ENCODE data around the gene HECTD4. TPM values are rescaled to one million over a fixed set of nuclear protein-coding genes. Genes with fewer than 3 reads are reported as not detected.

Gene HECTD4
- total and polyA plus RNA-seq, 2 experiments from 2014 or later, result 29.4 to 33.7 TPM

GRCh38 chr12:112207397-112207924, 174.8 kb downstream of the HECTD4 start:
- no peaks in the 10 kb centered on the region for H3K4me1 ChIP-seq (ENCODE audit: low read depth)
- no peaks in the 10 kb centered on the region for H3K27me3 ChIP-seq
- no peaks in the 10 kb centered on the region for H3K9me3 ChIP-seq (ENCODE audit: low read depth)
- no peak for TF ChIP-seq CTCF (IDR thresholded peaks at IDR 0.05; ENCODE audit: low read depth, low read length)
- no peak overlapping the region for H3K4me3 ChIP-seq
- H3K36me3 ChIP-seq, result peaks cover 50% of the 10 kb centered on the region
- H3K27ac ChIP-seq, result no peak overlapping the region
- no peak for DNase-seq (ENCODE audit: low read depth in 1 of 2, low spot score in 1 of 2)

- H3K9me3 ChIP-seq (ENCODE audit: low read depth), result no peaks in the 10 kb centered on the region
- peaks cover 45% of the 10 kb centered on the region for H3K36me3 ChIP-seq
- no peak for TF ChIP-seq CTCF (IDR thresholded peaks at IDR 0.05; ENCODE audit: low read depth, low read length)
- H3K27me3 ChIP-seq, result no peaks in the 10 kb centered on the region
- no peaks in the 10 kb centered on the region for H3K4me1 ChIP-seq (ENCODE audit: low read depth)
- no peak overlapping the region for H3K4me3 ChIP-seq
- H3K27ac ChIP-seq, result no peak overlapping the region
- no peak for DNase-seq (ENCODE audit: low read depth in 1 of 2, low spot score in 1 of 2)
These were observed 175.3 kb downstream of the HECTD4 start for GRCh38 chr12:112206944-112207343.

- TF ChIP-seq CTCF (IDR thresholded peaks at IDR 0.05; ENCODE audit: low read depth, low read length), result no peak
- Histone ChIP-seq H3K36me3 (peaks cover 52% of the 10 kb centered on the region), H3K27ac (peak overlapping the region; percentile 75), H3K9me3 (ENCODE audit: low read depth) (no peaks in the 10 kb centered on the region), H3K27me3 (no peaks in the 10 kb centered on the region), H3K4me3 (no peak overlapping the region), H3K4me1 (ENCODE audit: low read depth) (peaks cover 12% of the 10 kb centered on the region)
- no peak for DNase-seq (ENCODE audit: low read depth in 1 of 2, low spot score in 1 of 2)
These were observed 183.1 kb downstream of the HECTD4 start for GRCh38 chr12:112199136-112199535.

- Histone ChIP-seq H3K27ac (peak overlapping the region; percentile 75), H3K4me1 (ENCODE audit: low read depth) (peaks cover 12% of the 10 kb centered on the region), H3K36me3 (peaks cover 53% of the 10 kb centered on the region), H3K4me3 (no peak overlapping the region), H3K9me3 (ENCODE audit: low read depth) (no peaks in the 10 kb centered on the region), H3K27me3 (no peaks in the 10 kb centered on the region)
- TF ChIP-seq CTCF (IDR thresholded peaks at IDR 0.05; ENCODE audit: low read depth, low read length), result peak; percentile 77
- peak; percentile 73 to 86 for DNase-seq (ENCODE audit: low read depth in 1 of 2, low spot score in 1 of 2)
These were observed 184.0 kb downstream of the HECTD4 start for GRCh38 chr12:112198120-112198733.

- Histone ChIP-seq H3K27ac (no peak overlapping the region), H3K4me1 (ENCODE audit: low read depth) (peaks cover 12% of the 10 kb centered on the region), H3K4me3 (no peak overlapping the region), H3K27me3 (no peaks in the 10 kb centered on the region), H3K36me3 (peaks cover 62% of the 10 kb centered on the region), H3K9me3 (ENCODE audit: low read depth) (no peaks in the 10 kb centered on the region)
- DNase-seq (ENCODE audit: low read depth in 1 of 2, low spot score in 1 of 2), result no peak
- TF ChIP-seq CTCF (IDR thresholded peaks at IDR 0.05; ENCODE audit: low read depth, low read length), result no peak
These were observed 185.9 kb downstream of the HECTD4 start for GRCh38 chr12:112196196-112196875.
